ENCODE data around the gene ARPIN. TPM values are rescaled to one million over a fixed set of nuclear protein-coding genes. Genes with fewer than 3 reads are reported as not detected.
"Not testable (repeated sequence)": the region's sequence is repeated elsewhere in the genome, so short reads cannot be mapped to it uniquely, and the experiment has no call there.

The ARPIN gene
- total RNA-seq, 1 experiment from 2014 or later: 5.2 TPM

DNA sequence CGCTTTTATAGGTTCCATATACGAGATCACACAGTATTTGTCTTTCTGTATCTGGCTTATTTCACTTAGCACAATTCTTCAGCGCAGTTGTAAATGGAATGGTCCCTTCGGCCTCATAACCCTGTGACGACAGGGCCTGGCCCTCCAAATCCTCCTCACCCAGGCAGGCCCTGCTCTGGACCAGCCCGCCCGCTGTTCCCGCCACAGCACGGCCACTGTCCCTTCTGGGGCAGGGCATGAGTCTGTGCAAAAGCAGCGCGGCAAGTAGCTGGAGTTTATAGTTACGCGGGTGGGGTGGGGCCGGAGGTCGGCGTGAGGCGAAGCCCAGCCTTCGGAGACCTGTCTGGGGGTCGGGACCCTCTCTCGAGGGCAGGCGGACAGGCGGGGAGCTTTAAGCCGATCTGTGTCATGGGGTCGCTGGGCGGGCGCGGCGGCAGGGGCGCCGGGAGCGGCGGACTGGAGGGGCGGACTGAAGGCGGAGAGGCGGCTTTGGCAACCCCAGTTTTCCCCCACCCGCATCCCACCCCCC, 543 bp downstream of the ARPIN start:
- DNase-seq (ENCODE audit: extremely low read depth, low read depth): no peak

DNA sequence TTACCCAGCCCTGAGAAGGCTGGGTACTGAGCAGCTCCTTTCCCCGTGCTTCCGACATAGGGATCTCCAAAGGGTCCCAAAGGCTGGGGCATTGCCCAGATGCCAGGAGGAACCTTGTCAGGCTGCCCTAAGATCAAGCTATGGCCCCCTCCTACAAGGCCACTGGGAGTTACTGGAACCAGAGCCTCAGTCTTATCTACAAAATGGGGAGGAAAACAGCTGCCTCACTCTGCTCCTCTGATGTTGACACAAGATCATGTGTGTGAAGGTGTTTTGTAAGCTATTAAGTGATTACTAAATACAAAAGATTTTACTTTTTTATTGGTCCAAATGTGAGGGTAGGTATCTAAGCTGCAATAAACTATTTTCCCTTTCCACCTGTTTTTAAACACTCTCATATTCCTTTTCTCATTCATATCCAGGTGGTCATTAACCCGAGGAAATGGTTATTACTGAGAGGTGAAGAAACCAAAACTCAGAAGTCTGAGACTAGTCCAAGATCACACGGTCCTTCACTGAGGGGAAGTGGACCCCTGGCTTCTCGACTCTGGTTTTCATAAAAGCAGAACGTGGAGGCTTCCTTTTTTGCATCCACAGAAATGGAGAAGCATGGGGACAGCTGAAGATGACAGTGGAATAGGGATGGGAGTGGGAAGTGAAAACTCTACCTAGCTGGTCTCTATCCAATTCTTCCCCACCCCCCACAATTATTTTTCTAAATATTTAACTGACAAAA, 1.7 kb downstream of the ARPIN start:
- DNase-seq (ENCODE audit: extremely low read depth, low read depth): no peak

DNA sequence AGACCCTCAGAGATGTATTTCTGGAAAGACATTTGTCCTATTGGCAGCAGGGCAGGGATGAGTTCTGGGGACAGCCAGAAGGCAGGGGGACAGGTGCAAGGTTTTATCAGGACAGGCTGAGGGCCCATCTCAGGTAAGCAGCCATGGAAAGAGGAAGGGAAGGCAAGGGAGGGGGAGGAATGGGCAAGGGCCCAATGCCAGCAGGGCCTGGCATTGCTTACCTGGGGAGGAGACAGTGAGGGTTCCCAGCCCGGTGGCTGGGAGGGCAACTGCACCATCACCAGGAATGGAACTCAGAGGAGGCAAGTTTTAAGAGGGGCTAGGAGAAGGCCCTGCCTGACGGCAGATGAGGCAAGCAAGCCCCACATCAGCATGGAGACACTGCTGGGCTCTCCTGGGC, 3.1 kb downstream of the ARPIN start:
- DNase-seq (ENCODE audit: extremely low read depth, low read depth): no peak

DNA sequence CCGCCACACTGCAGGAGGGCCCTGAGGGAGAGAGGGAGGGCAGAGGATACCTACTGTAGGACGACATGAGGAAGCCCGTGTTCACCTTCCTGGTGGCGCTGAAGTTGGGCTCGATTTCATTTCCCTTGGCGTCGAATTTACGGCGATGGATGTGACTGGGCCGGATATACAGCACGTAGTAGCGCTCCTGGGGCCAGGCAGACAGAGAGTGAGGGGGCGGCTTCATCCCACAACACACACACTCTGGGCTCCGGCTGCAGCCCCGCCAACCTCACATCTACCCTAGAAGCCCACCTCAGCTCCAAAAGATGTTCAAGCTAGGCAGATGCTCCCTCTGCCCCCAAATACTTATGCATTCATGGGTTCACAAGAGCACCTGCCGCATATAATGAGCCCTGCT, 4.5 kb downstream of the ARPIN start:
- DNase-seq (ENCODE audit: extremely low read depth, low read depth): no peak

DNA sequence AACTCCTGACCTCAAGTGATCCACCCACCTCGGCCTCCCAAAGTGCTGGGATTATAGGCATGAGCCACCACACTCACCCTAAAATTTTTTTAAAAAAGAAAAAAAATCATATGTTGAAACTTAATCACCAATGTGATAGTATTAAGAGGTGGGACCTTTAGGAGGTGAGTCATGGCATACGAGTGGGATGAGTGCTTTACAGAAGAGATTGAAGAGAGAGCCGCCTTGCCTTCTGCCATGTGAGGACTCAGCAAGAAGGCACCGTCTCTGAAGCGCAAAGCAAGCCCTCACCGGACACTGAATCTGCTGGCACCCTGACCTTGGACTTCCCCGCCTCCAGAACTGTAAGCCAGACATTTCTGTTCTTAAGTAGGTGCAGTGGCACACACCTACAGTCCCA, 5.5 kb downstream of the ARPIN start:
- no peak for DNase-seq (ENCODE audit: extremely low read depth, low read depth)

DNA sequence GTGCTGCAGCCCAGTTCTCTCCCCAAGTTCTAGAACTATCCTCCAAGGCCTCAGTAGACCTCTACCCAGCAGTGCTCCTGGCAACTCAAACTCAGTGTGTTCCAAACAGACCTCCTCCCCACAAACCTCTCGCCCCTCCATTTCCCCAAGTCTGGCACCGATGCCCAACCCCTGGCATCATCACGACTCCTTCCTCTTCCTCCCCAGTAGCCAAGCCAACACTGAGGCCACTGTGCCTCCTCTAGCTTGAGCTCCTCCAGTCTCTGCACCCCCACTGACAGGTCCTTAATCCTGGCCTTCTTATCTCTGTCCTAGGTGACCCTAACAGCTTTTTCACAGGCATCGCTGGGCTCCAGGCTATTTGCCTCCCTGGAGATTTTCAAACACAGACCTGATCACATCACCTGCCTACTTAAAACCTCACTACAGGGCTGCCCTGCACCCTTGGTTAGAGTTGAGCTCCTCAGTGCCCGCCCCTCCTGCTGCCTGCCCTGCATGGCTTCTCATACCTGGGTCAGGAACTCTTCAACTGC, 6.8 kb downstream of the ARPIN start:
- no peak for DNase-seq (ENCODE audit: extremely low read depth, low read depth)

DNA sequence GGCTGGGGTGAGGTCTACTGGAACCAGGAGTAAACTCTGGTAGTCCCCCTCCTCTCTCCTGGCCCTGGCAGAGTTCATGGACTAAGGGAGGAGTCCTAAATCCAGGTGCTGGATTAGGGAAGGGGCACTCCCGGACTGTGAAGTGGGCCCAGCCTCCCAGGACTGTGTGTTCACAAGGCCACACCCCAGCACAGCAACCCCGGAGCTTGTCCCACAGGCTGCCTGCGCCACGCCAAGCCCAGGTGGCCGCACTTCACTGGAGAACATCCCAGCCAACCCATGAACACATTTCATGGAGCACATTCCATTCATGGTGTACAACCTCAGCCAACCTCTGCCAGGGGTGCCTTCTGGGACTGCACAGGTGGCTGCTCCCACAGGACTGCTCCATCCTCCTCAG, 8.2 kb downstream of the ARPIN start:
- DNase-seq (ENCODE audit: extremely low read depth, low read depth): no peak

DNA sequence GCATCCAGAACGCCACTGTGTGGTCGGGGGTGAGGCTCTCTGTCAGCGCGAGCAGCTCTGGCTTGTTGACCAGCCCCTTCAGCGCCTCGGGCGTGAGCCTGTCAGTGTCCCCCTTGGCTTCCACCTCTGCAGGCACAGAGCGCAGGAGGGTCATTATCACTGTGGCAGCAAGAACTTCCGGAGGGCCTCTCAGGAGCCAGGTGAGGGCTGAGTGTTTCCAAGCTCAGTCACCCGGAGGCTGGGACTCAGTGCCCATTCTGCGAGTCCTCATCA, 9.0 kb downstream of the ARPIN start:
- no peak for DNase-seq (ENCODE audit: extremely low read depth, low read depth)

DNA sequence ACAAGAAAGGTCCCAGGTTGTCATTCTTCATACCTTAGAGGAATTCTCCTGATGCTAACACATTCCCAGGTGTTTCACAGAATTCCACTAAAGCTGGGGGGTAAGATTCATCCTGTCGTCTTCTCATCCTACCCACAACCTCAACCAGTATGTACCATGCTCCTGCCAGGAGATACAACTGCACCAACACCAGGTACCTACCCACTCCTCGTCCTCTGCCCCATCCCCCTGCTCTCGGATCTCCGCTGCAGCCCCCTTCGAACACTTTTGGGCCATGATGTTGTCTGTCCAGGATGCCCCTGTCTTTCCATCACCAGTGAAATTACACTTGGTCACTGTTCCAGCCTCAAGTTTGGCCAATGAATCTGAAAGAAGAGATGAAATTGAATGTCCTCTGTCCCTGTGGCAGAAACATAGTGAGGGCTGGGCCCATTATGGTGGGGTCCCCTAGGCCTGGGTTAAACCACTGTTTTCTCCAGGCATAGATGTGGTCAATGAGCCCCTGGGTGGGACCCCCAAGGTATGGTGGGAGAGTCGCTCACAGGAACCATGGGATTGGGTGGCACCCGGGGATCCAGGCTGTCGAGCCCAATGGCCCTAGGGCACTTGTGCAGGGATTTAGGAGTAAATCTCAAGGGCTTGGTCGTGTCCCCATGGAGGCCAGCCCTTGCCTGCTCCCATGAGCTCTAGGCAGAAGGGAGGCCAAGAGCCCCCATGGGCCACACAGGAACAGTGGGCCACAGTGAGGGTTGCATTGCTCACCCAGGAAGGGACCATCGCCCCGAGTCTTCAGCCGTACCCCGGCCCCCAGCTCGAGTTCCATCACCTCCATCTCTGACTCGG, 9.5 kb downstream of the ARPIN start:
- DNase-seq (ENCODE audit: extremely low read depth, low read depth): no peak

DNA sequence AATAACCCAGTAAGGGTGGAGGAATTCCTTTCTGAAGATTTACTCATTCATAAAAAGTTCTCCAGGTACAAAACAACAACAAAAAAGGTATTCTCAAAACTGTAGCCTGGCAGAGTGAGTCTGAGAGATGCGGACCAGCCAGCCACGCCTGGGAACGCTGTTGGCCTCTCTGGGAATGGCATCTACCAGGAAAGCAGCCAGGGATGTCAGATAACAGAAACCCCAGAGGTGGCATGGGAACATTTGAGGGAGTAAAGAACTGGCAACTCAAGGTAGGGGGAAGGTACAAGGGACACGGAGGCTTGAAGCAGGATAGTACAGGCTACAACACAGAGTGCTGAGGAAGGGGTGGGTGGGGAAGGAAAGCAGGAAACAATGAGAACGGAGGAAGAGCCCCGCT, 11.9 kb downstream of the ARPIN start:
- DNase-seq (ENCODE audit: extremely low read depth, low read depth): no peak

DNA sequence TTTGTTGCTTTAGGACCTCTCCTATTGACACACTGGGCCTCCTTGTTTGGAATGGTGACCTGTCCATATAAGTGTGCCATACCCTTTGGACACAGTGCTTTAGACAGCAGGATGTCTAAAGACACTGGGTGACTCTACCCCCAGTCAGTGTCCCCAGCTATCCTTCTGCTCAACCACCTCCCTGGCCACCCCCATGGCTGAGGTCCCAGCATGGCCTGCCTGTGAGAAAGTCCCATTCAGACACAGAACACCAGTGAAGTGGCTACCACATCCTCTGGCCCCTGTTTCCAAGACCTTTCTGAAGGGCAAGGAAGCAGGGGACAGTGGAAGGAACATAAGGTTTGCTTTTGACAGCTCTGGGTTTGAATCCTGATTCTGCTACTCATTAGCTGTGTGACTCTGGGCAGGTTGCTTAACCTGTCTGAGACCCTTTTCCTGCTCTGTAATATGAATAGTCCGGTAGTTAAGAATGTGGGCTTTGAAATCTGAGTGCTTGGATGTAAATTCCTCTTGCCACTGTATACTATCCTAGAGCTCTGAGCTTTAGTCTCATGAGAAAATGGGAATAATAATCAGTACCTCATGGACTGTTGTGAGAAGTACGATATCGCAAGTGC, 12.7 kb downstream of the ARPIN start:
- no peak for DNase-seq (ENCODE audit: extremely low read depth, low read depth)

DNA sequence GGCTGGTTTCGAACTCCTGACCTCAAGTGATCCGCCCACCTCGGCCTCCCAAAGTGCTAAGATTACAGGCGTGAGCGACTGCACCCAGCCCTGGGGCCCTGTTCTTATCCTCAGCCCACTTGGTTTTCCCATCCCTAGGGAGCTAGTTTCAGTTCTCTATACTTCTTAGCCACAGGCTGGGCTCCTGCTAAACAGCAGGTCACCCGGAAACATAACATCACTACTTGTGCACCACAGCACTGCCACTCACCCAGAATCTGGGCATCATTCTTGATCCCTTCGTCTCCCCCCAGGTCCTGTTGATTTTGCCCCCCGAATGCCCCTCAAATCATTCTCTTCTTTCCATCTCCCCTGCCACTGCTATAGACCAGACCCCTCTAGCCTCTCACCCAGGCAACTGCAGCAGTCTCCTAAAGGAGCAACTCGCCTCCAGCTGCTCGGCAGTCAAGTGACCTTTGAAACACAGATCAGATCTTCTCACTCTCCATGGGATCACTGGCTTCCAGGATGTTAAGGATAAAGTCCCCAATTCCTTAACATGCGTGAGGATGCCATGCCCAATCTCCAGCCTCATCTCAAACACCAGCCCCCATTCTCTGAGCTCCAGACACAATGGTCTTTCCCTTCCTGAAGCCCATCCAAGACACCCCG, 13.3 kb downstream of the ARPIN start:
- no peak for DNase-seq (ENCODE audit: extremely low read depth, low read depth)

DNA sequence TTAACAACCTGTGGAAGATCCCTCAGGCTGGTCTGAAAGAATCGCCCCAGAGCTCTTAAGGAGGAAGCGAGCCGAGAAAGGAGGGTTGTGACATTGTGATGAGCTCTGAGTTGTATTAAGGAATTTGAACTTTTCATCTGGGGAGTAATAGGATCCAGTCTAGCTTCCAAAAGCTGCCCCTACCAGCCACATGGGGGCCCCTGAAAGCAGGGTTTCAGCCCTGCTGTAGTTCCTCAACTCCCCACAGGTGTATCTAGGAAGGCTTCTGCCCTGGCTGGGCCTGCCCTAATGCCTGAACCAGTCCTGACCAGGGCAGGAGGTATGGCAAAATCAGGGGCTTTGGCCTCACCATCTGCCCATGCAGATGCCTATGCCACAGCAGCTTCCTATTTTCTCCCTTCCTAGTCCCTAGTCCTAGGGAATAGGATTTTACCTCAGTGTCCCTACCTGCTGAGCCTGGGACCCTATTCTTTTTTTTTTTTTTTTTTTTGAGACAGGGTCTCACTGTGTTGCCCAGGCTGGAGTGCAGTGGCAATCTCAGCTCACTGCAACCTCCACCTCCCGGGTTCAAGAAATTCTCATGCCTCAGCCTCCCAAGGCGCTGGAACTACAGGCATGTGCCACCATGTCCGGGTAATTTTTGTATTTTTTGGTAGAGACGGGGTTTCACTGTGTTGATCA, 14.0 kb downstream of the ARPIN start:
- peak; percentile 39 for DNase-seq (ENCODE audit: extremely low read depth, low read depth)

DNA sequence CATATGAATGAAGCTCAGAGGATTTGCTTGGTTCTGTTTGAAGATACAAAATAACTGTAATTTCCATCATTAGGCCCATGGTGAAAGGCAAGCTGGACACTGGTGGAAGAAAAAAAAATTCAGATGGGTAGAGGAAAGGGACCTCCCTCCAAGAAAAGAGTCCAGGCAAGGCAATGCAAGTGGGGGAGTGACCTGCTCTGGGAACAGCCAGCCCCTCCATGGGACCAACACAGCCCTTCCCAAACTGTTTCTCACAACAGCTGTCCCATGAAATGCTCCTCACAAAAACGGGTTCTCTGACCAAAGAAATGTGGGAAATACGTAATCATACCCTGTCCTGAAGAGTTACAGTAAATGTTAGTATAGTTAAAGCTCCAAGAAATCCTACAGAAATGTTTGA, 14.6 kb downstream of the ARPIN start:
- DNase-seq (ENCODE audit: extremely low read depth, low read depth): no peak

DNA sequence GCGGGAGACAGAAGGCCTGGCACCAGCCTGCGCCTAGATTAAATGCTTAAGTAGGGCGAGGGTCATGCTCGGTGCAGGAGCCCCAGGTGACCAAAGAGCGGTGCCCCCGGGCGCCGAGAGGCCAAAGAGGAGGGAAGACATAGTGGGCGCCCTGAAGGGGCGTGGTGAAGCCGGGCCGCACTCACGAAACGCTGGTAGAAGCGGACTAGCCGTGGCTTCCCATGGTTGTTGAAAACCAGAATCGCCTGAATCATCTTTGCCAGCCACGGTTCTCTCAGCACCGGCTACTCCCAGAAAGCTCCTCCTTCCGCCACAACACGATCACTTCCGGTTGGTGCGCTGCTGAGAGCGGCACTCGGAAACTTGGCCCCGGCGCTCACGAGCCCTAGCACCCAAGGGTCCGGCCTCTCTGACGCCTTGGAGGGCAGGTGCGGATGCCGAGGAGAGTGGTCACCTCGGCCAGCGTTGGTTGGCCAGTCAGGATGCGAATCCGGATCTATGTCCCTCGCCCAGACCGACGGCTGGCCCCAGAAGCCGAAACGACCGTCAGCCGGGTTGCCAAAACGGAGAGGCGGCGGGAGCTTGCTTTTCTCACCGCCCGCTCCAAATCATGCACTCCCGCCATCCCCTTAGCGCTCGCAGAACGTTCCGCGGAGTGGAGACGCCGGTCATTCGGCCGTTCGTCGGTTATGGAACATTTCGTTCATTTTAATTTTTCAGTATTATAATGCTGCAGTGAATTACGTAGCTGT, 18.9 kb downstream of the ARPIN start, which contains the start of gene AP3S2:
Gene AP3S2, minus strand, starts transcription at position 299 of the 752 bp plus-strand sequence. Its CDS starts 45 bp downstream, at position 254.
- DNase-seq (ENCODE audit: extremely low read depth, low read depth): peak; percentile 91

DNA sequence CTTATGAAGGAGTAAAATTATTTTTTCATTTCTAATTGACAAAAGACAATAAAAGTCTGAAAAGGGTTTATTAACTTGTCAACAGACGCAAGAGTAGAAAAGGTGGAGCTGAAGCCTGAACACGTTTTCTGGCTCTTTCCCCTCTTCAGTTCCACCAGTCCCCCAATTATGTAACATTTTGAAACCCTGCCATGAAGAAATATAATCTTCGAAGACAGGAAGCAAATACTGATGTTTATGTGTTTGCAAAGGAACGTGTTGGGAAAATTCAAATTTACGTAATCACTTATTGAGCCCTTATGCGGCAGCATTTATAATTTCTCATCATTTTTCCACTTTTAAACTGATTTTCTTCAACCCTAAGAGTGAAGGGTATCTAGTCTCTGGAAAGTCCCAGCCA, 19.7 kb downstream of the ARPIN start:
- DNase-seq (ENCODE audit: extremely low read depth, low read depth): no peak

DNA sequence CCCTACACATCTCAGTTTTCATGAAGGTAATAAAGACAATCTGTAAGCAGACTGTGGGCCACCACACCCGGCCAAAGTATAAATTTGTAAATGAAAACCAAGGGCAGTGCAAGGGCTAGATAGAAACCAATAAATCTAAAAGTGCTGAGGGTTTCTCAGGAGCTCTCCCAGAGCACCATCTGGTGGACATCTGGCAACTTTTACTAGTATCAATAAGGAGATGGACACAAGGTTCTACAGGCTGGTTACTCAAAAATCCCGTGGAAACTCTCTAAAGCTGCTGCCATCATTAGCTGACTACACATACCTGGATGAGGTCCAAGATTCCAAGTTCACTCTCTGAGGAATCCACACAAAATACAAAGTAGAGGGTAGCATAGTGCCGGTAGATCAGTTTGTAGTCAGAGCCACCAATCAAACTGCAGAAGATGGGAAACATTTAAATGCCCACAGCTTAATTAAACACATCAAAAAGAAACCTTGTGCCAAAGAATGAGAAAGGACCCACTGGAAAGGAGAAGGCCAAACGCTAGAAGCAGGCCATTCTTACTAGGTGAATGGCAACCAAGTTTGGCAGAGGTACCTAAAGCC, 24.4 kb downstream of the ARPIN start:
- DNase-seq (ENCODE audit: extremely low read depth, low read depth): peak; percentile 26

DNA sequence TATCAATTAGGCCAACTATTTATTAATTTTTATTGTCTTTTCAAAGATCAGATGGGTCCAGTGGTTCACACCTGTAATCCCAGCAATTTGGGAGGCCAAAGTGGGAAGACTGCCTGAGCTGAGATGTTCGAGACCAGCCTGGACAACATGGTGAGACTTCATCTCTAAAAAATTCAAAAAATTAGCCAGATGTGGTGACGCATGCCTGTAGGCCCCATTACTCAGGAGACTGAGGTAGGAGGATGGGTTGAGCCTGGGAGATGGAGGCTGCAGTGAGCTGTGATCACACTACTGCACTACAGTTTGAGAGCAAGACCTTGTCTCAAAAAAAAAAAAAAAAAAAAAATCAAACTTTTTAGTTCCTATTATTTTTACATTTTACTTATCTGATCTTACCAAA, 27.1 kb downstream of the ARPIN start:
- no peak for DNase-seq (ENCODE audit: extremely low read depth, low read depth)

DNA sequence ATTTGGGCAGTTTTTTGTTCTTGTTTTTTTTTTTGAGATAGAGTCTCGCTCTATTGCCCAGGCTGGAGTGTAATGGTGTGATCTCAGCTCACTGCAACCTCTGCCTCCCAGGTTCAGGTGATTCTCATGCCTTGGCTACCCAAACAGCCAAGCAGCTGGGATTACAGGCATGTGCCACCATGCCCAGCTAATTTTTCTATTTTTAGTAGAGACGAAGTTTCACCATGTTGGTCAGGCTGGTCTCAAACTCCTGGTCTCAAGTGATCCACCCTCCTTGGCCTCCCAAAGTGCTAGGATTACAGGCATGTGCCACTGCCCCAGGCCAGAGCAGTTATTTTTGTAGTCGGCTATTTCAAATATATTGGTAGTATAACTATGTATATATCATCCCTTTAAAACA, 27.6 kb downstream of the ARPIN start:
- not testable (repeated sequence) for DNase-seq (ENCODE audit: extremely low read depth, low read depth)

Measured in NCI-H460 (cell line).